HUDEP-2 (cell line): Measurements from ENCODE around the gene ALG5.

Source experiments
- DNase-seq, 76 experiments: peaks; one replicate each; lab custom pipeline; 2025; ENCODE audit not compliant: unreplicated experiment in 76 of 76; lab: John Stamatoyannopoulos, UW

Gene ALG5, protein sequence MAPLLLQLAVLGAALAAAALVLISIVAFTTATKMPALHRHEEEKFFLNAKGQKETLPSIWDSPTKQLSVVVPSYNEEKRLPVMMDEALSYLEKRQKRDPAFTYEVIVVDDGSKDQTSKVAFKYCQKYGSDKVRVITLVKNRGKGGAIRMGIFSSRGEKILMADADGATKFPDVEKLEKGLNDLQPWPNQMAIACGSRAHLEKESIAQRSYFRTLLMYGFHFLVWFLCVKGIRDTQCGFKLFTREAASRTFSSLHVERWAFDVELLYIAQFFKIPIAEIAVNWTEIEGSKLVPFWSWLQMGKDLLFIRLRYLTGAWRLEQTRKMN

GRCh38 chr13:36999054-36999714, at the start of gene ALG5:
ALG5 (minus strand) TSS chr13:36999340; CDS start chr13:36999300, 40 bp downstream.
- DNase-seq = peak in 75 of 76 experiments; percentile 10 to 93 (median 82)

- no peak for DNase-seq
Measured at GRCh38 chr13:37047846-37048245, 48.7 kb upstream of the ALG5 start.

DNA sequence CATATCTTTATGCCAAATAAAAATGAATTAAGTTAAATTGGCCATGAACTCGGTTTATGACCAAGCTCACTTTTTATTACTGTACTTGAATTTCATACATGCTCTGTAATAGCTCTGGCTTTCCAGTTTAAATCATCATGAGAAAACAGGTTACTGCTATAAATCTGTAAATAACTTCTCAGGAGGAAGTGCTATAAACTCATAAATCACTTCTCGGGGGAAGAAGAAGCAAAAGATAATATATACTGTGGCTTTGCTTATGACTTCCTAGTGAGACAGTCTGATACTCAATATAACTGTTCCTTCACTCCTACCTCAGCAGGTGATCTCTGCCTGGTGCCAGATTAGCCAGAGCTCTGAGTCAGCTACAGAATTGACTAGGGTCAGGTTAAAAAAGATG, 47.9 kb upstream of the ALG5 start:
- no peak for DNase-seq

GRCh38 chr13:37046062-37046461, 46.9 kb upstream of the ALG5 start:
- DNase-seq = no peak

- DNase-seq = no peak
Measured at GRCh38 chr13:37040789-37041188, 41.6 kb upstream of the ALG5 start.

GRCh38 chr13:37039896-37040295, 40.8 kb upstream of the ALG5 start:
- DNase-seq = peak in 12 of 76 experiments; percentile 3 to 48 (median 10)

GRCh38 chr13:37037241-37037640, 38.1 kb upstream of the ALG5 start:
- DNase-seq = no peak

GRCh38 chr13:37029617-37030016, 30.5 kb upstream of the ALG5 start:
- no peak for DNase-seq

- no peak for DNase-seq
Measured at GRCh38 chr13:37027639-37028038, 28.5 kb upstream of the ALG5 start.

DNA sequence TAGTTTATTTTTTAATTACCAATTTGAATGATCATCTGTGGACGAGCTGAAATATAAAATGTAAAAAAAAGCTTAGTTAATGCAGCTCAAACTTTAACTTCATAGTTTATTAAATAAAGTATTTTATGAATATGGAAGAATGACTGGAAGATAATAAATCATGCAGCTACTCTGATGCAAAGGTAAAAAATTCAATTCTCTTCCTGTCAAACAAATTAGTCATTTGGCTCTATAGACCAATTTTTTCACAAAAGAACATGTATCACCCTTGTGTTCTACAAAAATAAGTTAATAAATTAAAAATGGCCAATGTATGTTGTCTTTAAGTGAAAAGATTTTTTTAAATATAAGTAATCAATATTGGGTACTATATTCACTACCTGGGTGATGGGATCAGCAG, 27.6 kb upstream of the ALG5 start:
- no peak for DNase-seq

DNA sequence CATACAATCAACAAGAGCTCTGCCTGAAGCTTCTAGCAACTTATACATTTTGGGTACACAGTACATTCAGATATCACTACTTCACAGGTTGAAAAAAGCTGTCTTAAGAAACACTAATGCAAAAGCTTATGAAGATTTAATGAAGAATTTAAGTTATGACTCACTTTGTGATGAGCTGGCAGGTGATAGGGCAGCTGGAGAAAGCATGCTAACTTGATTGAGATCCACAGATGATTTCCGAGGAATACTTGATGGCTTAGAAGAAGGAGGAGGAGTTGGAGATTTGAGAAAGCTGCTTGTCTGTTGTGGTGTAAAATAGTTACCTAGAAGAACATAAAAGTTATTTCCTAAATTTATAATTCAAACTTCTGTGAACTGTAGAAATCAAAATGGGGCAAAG, 24.7 kb upstream of the ALG5 start:
- DNase-seq = no peak

DNA sequence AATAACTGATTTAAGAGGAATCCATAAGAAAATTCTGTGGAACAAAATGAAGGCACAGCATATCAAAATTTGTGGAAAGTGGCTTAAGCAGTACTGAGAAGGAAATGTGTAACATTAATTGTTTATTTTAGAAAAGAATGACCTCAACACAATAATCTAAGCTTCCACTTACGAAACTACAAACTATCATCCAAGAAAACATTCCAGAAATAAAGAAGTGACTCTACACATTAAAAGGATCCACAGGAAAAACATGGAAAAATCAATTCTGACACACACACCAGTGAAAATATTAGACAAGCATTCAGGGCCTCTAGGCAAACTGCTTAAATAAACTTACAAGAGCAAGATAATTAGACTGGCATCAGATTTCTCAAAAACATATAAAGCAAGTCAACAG, 15.5 kb upstream of the ALG5 start:
- no peak for DNase-seq

DNA sequence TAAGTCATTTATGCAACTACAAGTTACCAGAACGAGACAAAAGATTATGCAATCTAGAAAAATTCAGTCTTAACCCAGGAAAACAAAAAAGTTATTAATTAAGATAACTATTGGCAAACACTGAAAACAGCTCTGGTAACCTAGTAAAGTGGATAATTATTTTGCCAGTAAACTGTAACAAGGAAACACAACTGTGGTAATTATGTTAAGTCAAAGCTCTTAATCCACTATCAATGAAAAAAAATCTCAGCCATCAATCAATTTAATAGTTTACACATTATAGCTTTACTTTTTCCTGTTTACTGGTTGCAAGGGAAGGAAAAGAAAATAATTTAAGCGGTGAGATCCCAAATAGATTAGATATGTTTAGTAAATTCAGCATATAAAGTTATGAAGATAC, 12.6 kb upstream of the ALG5 start:
- DNase-seq = no peak

DNA sequence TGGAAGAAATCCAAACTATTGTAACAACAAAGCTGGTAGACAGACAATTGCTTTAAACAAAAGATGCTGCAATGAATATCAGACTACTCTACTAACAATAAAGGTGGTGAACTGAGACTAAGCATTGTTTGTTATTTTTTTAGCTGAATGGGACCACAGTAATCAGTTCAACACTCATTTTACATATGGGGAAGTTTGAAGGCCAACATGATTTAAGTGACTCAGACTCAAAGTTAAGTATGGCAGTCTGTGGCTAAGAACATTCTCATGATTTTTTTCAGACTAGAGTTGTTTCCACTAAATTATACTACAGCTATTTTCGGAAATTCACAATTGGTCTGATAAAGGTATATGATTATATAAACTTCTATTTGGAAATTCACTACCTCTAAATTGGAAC, 11.9 kb upstream of the ALG5 start:
- DNase-seq = no peak

- DNase-seq = no peak
Measured at GRCh38 chr13:37010424-37010823, 11.3 kb upstream of the ALG5 start.

GRCh38 chr13:37009692-37010091, 10.6 kb upstream of the ALG5 start:
- DNase-seq = no peak

GRCh38 chr13:37001921-37002250, 2.7 kb upstream of the ALG5 start:
- no peak for DNase-seq

GRCh38 chr13:36998624-36999041, 507 bp downstream of the ALG5 start:
- DNase-seq = peak in 5 of 76 experiments; percentile 1 to 25 (median 21)

GRCh38 chr13:36997716-36998427, 1.3 kb downstream of the ALG5 start:
- DNase-seq = no peak

- DNase-seq = no peak
Measured at GRCh38 chr13:36992362-36992761, 6.8 kb downstream of the ALG5 start.

DNA sequence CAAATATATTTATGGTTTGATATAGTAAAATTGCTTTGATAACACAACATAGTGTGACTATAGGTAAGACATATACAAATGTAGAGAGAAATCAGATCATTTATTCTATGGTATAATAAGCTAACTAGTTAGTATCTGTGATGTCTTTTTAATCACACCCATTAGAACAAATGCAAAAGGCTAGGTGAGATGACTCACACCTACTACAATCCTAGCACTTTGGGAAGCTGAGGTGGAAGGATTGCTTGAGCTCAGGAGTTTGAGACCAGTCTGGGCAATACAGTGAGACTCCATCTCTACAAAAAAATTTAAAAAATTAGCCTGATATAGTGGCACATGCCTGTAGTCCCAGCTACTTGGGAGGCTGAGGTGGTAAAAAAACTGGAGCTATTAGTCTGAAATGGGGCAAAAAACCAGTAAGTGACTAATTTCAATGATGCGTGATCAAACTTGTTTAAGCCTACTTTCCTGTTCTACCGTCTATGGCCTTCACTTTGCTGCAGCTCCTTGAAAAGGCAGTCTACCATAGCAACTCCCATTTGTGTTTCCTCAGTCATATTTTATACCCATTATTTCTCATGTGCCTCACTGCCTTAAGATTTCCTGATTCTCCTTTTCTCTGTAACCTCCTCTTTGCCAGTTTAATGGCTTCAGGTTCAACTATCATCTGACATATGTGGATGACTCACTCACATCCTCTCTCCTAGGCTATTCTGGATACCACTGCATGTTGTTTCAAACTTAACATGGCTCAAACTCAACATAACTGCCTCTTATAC, 12.5 kb downstream of the ALG5 start:
- no peak for DNase-seq
